Esophagus squamous epithelium (tissue), 5 donors: ENCODE data around the gene MIA. TPM values are rescaled to one million over a fixed set of nuclear protein-coding genes. Genes with fewer than 3 reads are reported as not detected.
A peak's percentile ranks its signal among the peaks of the same experiment; 100 is the strongest.
"Not testable (repeated sequence)": the region's sequence is repeated elsewhere in the genome, so short reads cannot be mapped to it uniquely, and the experiment has no call there.

Experiments
- DNase-seq: peaks from one replicate; lab custom pipeline; 2025; lab: John Stamatoyannopoulos, UW
- H3K27ac ChIP-seq, 4 donors: fragments of 200-600 bp; sonication (generic); one replicate each; pipeline ENCODE4 v1.5.1; 2016 to 2019; ENCODE audit warnings: mild to moderate bottlenecking in 1 of 4
- H3K27me3 ChIP-seq, 4 donors: fragments of 200-600 bp; sonication (generic); 1 replicate in 3 of 4; 2 replicates in 1 of 4; pipeline versions ENCODE4 v1.5.1 to v1.6.0; 2017 to 2021; ENCODE audit warnings: antibody characterized with exemption in 1 of 4
- H3K36me3 ChIP-seq, 3 donors: fragments of 200-600 bp; sonication (generic); one replicate each; pipeline ENCODE4 v1.5.1; 2016 to 2019
- H3K4me1 ChIP-seq, 3 donors: fragments of 200-600 bp; sonication (generic); one replicate each; pipeline ENCODE4 v1.5.1; 2017 to 2019
- H3K4me3 ChIP-seq, 4 donors: fragments of 200-600 bp; sonication (generic); 1 replicate in 3 of 4; 2 replicates in 1 of 4; pipeline ENCODE4 v1.5.1; 2016 to 2019; ENCODE audit warnings: mild to moderate bottlenecking in 2 of 4, moderate library complexity in 1 of 4
- H3K9me3 ChIP-seq, 3 donors: fragments of 200-600 bp; sonication (generic); one replicate each; pipeline ENCODE4 v1.5.1; 2016 to 2019
- CTCF ChIP-seq, 6 experiments: fragments of 450-650 bp in 4 of 6; fragments of 200-600 bp in 2 of 6; sonication (generic) in 2 of 6; IDR thresholded peaks; one replicate each; pipeline ENCODE4 v1.5.1; 2016 to 2019; ENCODE audit warnings: antibody characterized with exemption in 6 of 6, mild to moderate bottlenecking in 4 of 6, moderate library complexity in 4 of 6
- POLR2A ChIP-seq, 4 donors: fragments of 450-650 bp; IDR thresholded peaks; one replicate each; pipeline ENCODE4 v1.6.1; 2017; ENCODE audit warnings: antibody characterized with exemption in 4 of 4, mild to moderate bottlenecking in 4 of 4, moderate library complexity in 3 of 4
- WGBS, 2 donors: methylation state at CpG; one replicate each; pipeline ENCODE4 v1.1.5; 2018; 5-methylcytosine and 5-hydroxymethylcytosine counted together
- intact Hi-C: fragments of 100-400 bp; cut with DNase I; formaldehyde crosslinking; loops from one replicate; pipeline ENCODE4 v1.15.0; 2022
- total RNA-seq, 4 donors: library from RNA; depleted of rRNA; stranded (reverse); fragments of >200 nt; gene quantifications; one replicate each; pipeline ENCODE4 v1.1.0, GENCODE V29; 2016
- donor health status: DM: yes; HTN: yes; CAD: no.

Gene MIA
- 1 to 10 TPM in 1 of 4 donors, not detected in 3; 3.7 TPM for total RNA-seq

- H3K27me3 ChIP-seq, result no peaks in the 10 kb centered on the region
- peak within 1 kb of the TSS in 1 of 4 donors; percentile 23 for H3K27ac ChIP-seq
- no peak for DNase-seq
- intact Hi-C loops, result no loop called here
- TF ChIP-seq CTCF (IDR thresholded peaks at IDR 0.05) (no peak), POLR2A (IDR thresholded peaks at IDR 0.05) (no peak)
- 74 to 91% methylated on average over 3 to 8 of the region's 9 CpGs for WGBS, 2 donors
- peaks cover 0 to 2% (median 0%) of the 10 kb centered on the region in 3 donors for H3K36me3 ChIP-seq
- peak within 1 kb of the TSS in 1 of 4 donors; percentile 23 for H3K4me3 ChIP-seq
- peaks cover 12 to 26% (median 16%) of the 10 kb centered on the region in 3 donors for H3K4me1 ChIP-seq
- H3K9me3 ChIP-seq, result no peaks in the 10 kb centered on the region
These were observed at the start of gene MIA for GRCh38 chr19:40774916-40775631. Gene MIA (plus strand): TSS chr19:40775521. CDS start chr19:40775543, 22 bp downstream.

- Histone ChIP-seq H3K9me3 (no peaks in the 10 kb centered on the region), H3K27me3 (no peaks in the 10 kb centered on the region), H3K4me1 (peaks cover 8 to 50% (median 8%) of the 10 kb centered on the region in 3 donors), H3K4me3 (no peak overlapping the region), H3K36me3 (peaks cover 41 to 100% (median 51%) of the 10 kb centered on the region in 3 donors), H3K27ac (peak overlapping the region in 1 of 4 donors; percentile 8)
- 87 to 98% methylated on average over 4 of the region's 4 CpGs for WGBS, 2 donors
- no peak for DNase-seq
- intact Hi-C loops, result no loop called here
- TF ChIP-seq POLR2A (IDR thresholded peaks at IDR 0.05) (no peak), CTCF (IDR thresholded peaks at IDR 0.05) (no peak)
These were observed 49.0 kb upstream of the MIA start for GRCh38 chr19:40726279-40726678.

GRCh38 chr19:40730065-40730464 is 45.3 kb upstream of the MIA start:
- H3K4me3 ChIP-seq, H3K9me3 ChIP-seq, H3K27me3 ChIP-seq, intact Hi-C loops, DNase-seq, H3K27ac ChIP-seq: not testable (repeated sequence)
- peaks cover 0 to 32% (median 0%) of the 10 kb centered on the region in 3 donors for H3K4me1 ChIP-seq
- WGBS, 2 donors, result 81 to 83% methylated on average over 5 of the region's 5 CpGs
- peaks cover 54 to 100% (median 65%) of the 10 kb centered on the region in 3 donors for H3K36me3 ChIP-seq

- H3K4me3 ChIP-seq, H3K27me3 ChIP-seq, H3K9me3 ChIP-seq, intact Hi-C loops, DNase-seq: not testable (repeated sequence)
- peak overlapping the region in 1 of 4 donors; percentile 85 for H3K27ac ChIP-seq
- H3K4me1 ChIP-seq, result peaks cover 0 to 50% (median 0%) of the 10 kb centered on the region in 3 donors
- WGBS, 2 donors, result 89 to 96% methylated on average over 13 to 14 of the region's 16 CpGs
- H3K36me3 ChIP-seq, result peaks cover 57 to 100% (median 69%) of the 10 kb centered on the region in 3 donors
These were observed 43.0 kb upstream of the MIA start for GRCh38 chr19:40732304-40732703.

- H3K4me3 ChIP-seq, result no peak overlapping the region
- intact Hi-C loops, result no loop called here
- no peak for DNase-seq
- 91 to 93% methylated on average over 4 to 9 of the region's 13 CpGs for WGBS, 2 donors
- no peaks in the 10 kb centered on the region for H3K27me3 ChIP-seq
- TF ChIP-seq CTCF (IDR thresholded peaks at IDR 0.05), result no peak
- TF ChIP-seq POLR2A (IDR thresholded peaks at IDR 0.05), result no peak
- peaks cover 0 to 53% (median 0%) of the 10 kb centered on the region in 3 donors for H3K4me1 ChIP-seq
- peaks cover 58 to 100% (median 70%) of the 10 kb centered on the region in 3 donors for H3K36me3 ChIP-seq
- no peaks in the 10 kb centered on the region for H3K9me3 ChIP-seq
- H3K27ac ChIP-seq, result peak overlapping the region in 1 of 4 donors; percentile 85
These were observed 42.2 kb upstream of the MIA start for GRCh38 chr19:40733149-40733548.
